Measurements from ENCODE around the gene PTPN9.
"Not testable (repeated sequence)": the region's sequence is repeated elsewhere in the genome, so short reads cannot be mapped to it uniquely, and the experiment has no call there.

The PTPN9 gene

DNA sequence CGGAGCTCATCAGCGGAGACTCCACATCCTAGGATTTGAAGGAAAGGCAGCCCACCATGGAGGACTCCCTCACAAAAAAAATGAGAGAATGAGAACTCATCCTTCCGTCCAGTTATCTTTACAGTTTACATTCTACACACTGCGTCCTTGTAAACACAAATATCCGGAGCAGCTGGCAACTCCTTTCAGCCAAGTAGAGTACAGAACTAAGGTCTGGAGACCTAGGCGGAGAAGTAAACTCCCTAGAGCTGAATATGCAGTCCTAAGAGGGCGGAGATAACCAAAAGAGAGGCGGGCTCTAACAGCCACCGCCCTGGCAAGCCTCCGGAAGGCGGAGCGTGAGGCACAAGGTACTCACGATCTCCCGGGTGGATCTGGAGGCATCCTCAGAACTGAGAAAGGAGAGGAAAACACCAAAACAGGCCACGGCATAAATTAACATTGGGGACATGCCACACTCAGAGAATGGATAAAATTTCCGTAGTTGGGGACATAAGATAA, 126.7 kb downstream of the PTPN9 start:
- peak; percentile 65 for DNase-seq

DNA sequence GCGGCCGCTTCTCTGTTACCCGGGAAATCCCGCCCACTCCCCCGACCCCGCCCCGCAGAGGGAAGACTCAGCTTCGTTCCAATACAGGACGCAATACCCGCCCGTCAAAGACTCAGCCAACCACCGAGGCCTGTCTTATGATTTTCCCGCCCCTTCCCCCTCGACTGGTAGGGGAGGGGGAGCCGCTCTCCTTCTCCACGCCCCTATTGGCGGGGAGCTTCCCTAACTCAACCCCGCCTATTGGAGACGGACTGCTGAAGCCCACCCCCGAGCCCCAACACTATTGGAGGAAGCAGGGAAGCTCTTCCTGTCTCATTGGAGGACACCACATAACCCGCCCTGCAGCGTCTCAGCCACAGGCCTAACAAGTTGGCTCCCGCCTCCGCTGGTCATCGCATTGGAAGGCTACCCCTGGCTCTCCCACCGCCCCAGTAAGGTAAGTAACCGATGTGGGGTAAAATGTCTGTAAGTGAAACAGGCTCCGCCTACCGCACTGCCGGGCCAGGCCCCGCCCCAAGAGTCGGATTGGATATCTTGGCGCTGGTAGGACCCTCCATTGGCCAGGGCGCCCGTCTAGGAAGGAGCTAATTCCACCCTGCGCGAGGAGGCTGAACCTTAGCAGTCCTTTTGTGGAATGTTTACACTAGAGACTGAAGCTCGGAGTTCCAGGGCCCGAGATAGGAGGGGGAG, 127.3 kb downstream of the PTPN9 start, which contains the start of gene SIN3A:
Gene SIN3A, minus strand, starts transcription at position 17 of the 690 bp plus-strand sequence. CDS start 21,315 bp downstream, outside the sequence.
- DNase-seq: peak; percentile 100

GRCh38 chr15:75451202-75451673, 127.9 kb downstream of the PTPN9 start:
- DNase-seq: no peak

DNA sequence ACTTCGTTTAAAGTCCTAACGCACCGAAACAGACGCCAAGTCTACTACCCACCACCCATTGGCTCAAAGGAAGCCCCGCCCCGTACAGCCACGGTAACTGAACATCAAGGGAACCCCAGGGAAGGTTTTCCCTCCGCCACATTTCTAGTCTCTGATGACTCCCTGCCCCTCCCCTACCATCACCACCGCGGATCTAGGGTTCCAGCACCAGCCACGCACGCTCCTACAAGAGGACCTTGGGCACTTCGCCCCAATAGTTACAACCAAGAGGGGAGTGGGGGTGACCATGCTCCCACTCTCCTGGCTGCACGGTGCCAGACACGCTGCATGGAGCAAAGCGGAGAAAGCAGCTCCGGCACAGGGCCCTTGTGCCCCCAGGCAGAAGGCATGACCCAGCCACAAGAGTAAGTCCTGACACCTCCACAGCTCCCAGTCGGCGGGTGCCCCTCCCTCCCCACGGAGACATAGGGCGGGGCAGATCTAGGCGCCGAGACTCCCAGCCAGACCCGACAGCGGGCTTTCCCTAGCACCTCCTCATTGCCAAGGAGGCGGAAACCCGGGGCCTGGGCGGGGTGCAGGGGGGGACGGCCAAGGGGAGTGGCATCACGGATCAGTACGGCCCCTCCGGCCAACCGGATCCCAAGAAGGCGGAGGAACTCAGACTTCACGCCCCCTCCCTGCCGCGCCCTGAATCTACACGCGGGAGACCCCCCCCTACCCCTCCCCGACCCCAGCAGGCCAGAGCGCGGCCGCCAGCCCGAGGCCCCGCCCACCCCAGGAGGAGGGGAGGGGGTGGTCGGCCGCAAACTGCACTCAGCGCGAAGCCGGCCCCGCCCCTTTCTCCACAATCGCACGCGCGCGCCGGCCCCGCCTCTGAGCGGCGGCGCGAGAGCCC, 128.6 kb downstream of the PTPN9 start:
- peak; percentile 93 for DNase-seq

DNA sequence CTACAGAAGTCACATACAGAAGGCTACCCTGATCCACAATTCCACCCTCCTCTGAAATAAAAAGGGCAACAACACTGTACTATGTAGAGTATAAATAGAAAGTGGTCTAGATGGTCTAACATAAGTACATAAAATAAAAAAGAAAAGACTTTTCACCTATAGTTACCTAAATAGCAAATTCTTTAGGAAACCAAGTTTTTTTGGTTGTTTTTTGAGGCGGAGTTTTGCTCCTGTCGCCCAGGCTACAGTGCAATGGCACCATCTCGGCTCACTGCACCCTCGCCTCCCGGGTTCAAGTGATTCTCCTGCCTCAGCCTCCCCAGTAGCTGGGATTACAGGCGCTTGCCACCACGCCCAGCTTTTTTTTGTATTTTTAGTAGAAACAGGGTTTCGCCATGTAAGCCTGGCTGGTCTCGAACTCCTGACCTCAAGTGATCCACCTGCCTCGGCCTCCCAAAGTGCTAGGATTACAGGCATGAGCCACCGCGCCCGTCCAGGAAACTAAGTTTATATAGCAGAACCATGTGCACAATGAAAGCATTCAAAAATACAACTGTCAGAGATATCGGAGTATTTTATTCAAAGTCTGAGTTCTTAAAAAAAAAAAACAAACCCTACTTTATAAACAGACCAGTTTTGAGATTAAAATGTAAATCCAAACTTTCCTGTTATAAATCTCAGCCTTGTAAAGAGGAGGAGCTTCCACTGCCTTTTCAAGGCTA, 129.4 kb downstream of the PTPN9 start:
- DNase-seq: no peak

DNA sequence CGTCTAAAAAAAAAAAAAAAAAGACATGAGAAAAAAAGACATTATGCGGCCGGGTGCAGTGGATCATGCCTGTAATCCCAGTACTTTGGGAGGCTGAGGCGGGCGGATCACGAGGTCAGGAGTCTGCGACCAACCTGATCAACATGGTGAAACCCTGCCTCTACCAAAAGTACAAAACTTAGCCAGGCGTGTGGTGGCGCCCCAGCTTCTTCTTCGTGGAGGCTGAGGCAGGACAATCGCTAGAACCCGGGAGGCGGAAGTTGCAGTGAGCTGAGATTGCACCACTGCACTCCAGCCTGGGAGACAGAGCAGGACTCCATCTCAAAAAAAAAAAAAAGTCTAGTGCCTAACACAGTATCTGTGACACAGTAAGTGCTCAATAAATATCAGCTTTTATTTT, 130.9 kb downstream of the PTPN9 start:
- DNase-seq: not testable (repeated sequence)

DNA sequence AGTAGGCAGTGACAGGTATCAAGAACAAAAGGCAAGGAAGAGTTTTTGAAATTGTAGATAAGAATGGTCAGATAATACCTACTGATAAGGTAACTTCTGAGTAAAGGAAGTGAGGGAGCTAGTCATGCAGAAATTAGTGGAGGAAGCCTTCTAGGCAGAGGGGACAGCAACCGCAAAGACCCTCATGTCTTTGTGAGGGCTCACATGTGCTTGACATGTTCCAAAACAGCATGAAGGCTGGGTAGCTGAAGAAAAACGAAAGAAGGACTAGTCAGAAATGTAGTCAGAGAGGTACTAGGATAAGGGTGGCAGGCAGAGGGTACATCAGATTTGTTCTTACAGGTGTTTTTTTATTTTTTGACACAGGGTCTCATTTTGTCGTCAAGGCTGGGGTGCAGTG, 133.0 kb downstream of the PTPN9 start:
- no peak for DNase-seq

DNA sequence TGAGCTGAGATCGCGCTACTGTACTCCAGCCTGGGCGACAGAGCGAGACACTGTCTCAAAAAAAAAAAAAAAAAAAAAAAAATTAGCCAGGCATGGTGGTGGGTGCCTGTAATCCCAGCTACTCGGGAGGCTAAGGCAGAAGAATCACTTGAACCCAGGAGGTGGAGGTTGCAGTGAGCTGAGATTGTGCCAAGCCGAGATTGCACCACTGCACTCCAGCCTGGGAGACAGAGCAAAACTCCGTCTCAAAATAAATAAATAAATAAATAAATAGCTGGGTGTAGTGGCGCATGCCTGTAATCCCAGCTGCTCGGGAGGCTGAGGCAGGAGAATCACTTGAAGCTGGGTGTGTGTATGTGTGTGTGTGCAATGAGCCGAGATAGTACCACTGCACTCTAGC, 133.8 kb downstream of the PTPN9 start:
- DNase-seq: not testable (repeated sequence)

DNA sequence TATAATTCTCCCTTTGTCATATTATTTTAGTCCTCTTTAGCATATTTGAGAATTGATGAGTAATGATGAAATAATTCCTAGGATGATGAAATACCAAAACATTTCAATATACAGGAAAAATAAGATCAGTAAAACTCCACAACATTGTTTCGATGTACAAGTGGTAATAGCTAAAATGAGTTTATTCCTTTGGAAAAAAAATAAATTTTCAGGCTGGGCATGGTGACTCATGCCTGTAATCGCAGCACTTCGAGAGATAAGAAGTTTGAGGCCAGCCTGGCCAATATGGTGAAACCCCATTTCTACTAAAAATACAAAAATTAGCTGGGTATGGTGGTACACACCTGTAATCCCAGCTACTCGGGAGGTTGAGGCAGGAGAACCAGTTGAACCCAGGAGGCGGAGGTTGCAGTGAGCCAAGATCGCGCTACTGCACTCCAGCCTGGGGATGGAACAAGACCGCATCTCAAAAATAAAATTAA, 135.1 kb downstream of the PTPN9 start:
- DNase-seq: not testable (repeated sequence)

- no peak for DNase-seq
Observed at GRCh38 chr15:75437721-75438120, 141.4 kb downstream of the PTPN9 start.

- no peak for DNase-seq
Observed at GRCh38 chr15:75436881-75437280, 142.2 kb downstream of the PTPN9 start.

- no peak for DNase-seq
Observed at GRCh38 chr15:75431682-75432081, 147.4 kb downstream of the PTPN9 start.

DNA sequence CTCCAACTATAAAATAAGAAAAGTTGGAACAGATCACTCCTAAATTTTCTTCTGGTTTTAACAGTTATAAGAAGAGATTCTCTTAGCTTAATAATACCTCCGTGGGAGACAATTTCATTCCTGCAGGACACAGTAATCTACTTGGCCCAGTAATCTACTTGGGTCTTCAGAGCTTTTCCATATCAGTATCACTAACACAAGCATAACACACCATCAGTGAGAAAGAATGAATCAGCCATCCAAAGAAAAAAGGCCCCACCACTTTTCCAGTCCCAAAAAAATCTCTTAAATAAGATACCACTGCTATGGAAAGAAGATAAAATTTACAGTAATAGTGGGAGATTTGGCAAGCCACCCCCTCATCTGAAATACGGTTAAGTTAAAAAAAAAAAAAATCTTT, 147.8 kb downstream of the PTPN9 start:
- no peak for DNase-seq

DNA sequence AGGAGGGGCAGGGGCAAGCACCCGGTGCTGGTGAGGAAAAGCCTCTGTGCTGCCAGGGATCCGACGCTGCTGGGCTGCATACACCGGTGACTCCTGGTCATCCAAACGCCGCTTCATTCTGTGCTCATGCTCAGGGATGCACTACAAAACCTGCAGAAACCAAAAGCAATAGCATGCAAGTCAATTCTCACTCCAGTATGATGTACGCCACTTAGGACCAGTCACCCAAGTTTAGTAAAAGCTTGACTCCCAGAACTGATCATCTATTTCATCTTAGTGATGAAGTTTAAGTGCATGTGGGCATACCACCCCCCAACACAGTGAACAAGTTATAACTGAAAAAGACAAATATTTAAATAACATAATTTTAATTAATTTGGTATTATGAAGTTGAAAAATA, 148.9 kb downstream of the PTPN9 start:
- no peak for DNase-seq

GRCh38 chr15:75428152-75428551, 151.0 kb downstream of the PTPN9 start:
- no peak for DNase-seq

DNA sequence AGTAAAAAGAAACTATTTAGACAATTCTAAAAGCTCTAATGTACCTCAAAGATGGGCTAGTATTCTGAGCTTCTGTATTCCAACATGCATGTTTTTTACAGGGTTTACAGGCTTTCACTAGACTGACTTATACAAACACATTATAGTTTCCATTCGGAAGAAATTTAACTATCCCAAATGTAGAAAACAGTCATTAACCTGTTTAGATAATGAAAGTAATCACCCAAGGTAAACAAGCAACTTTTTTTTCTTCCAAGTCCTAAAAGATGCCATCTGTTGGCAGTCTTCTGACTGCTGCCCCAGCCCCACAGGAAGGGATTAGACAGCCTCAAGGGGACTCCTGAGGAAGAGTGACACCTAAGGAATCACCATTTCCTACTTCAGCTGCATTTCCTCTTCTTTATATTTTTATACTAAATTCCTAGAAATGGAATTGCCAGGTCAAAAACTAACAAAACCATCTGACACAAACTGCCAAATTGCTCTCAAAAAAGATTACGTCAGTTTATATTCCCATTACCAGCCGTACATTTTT, 153.1 kb downstream of the PTPN9 start:
- DNase-seq: no peak

- no peak for DNase-seq
Observed at GRCh38 chr15:75422554-75422953, 156.6 kb downstream of the PTPN9 start.

DNA sequence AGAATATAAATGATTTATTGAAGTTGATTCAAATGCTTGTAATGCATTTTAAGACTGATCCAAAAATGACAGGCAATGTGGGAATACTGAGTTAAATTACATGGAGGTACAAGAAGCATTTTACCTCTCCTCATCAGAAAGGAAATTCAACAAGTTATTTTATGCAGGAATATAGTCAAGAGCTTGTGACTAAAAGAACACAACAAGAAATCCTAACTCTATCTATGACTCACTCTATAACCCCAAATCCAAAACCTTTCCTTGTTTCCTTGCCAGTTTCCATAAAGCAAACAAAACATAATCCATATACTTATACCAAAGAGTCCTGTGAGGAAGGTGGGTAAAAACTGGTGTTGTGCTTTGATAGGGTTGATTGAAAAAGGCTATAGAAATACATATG, 158.4 kb downstream of the PTPN9 start:
- DNase-seq: no peak

DNA sequence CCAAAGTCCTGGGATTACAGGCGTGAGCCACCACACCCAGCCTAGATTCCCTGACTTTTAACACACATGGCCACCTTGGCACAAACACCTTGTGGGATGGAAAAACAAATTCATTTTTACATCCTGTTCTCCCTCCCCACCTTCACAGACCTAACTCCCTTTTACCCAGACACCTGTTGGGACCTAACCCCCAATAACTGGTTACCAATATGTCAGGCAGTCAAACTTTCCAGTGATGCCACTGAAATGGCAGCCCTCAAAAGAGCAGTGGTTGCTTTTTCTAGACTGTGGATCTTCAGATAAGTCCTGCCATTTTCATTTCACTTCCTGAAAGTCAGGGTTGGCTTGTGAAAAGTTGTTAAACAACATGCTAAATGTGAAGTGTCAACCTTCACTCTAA, 162.5 kb downstream of the PTPN9 start:
- no peak for DNase-seq

Measured in activated T-cell treated with anti-CD3 and anti-CD28 coated beads for 4 hours (primary cell).